Fibroblast of lung (primary cell): Measurements from ENCODE around the gene RTN4RL1.

ENCODE experiments used
- EZH2 ChIP-seq: IDR thresholded peaks from 2 replicates; pipeline ENCODE4 v1.5.1; 2012; ENCODE audit warnings: low read length, control low read depth, mild to moderate bottlenecking; ENCODE audit errors: missing control alignments
- TF ChIP-seq, protein P1 (sequence below), 2 donors: IDR thresholded peaks in 1 of 2; conservative IDR thresholded peaks in 1 of 2; 1 replicate in 1 of 2; 2 replicates in 1 of 2; pipeline ENCODE4 v1.5.1; 2011 to 2012; ENCODE audit warnings: low read length in 2 of 2, control low read depth in 1 of 2, inconsistent platforms in 1 of 2, low read depth in 1 of 2, mild to moderate bottlenecking in 1 of 2

DNA sequence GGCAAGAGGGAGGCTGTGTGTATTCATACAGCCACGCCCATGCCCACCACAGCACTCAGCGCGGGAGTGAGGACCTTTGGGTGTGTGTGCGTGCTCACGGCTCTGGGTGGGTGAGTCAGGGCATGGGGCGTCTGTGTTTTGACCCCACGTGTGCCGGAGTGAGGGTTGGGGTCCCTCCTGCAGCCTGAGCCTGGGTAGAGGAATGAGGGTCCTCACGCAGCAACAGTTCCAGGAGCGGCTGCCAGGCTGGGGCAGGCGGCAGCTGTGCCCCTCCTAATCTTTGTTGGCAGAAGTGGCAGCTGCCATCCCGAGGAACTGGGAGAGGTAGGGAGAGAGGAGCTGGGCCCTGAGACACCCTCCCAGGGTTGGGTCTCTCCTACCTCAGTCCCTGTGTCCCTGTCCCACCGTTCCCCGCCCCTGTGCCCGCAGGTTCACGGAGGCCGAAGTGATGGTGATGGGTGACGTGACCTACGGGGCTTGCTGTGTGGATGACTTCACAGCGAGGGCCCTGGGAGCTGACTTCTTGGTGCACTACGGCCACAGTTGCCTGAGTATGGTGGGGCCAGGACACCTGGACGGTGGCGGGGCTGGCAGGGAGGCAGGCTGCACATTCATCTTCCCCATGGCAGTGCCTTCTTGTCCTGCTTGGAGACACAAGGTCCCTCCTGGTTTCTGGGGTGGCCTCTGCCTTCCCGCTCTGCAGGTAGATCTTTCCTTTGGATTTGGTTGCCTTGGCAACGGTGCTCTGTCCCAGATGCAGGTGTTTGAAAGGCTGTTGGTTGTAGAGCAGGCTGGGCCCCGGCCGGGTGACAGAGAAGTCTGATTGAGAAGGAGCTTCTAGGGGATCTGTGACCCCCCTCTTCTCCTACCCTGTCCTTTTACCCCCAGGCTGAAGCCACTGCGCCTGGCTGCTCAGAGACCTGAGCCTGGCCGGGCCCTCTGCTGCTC is 10.7 kb upstream of the RTN4RL1 start:
- TF ChIP-seq, protein P1, sequence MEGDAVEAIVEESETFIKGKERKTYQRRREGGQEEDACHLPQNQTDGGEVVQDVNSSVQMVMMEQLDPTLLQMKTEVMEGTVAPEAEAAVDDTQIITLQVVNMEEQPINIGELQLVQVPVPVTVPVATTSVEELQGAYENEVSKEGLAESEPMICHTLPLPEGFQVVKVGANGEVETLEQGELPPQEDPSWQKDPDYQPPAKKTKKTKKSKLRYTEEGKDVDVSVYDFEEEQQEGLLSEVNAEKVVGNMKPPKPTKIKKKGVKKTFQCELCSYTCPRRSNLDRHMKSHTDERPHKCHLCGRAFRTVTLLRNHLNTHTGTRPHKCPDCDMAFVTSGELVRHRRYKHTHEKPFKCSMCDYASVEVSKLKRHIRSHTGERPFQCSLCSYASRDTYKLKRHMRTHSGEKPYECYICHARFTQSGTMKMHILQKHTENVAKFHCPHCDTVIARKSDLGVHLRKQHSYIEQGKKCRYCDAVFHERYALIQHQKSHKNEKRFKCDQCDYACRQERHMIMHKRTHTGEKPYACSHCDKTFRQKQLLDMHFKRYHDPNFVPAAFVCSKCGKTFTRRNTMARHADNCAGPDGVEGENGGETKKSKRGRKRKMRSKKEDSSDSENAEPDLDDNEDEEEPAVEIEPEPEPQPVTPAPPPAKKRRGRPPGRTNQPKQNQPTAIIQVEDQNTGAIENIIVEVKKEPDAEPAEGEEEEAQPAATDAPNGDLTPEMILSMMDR (conservative IDR thresholded peaks at IDR 0.05 in 1 of 2, IDR thresholded peaks at IDR 0.05 in 1 of 2; ENCODE audit: low read depth in 1 of 2, low read length in 2 of 2): no peak
- TF ChIP-seq EZH2: no peak
